GM18498 (cell line): ENCODE results near the gene TBC1D25.

ENCODE experiments used
- ATAC-seq: cut with Tn5 transposase; IDR thresholded peaks from one replicate; pipeline ENCODE4 v1.9.1; 2021; ENCODE audit warnings: mild to moderate bottlenecking, moderate library complexity; ENCODE audit not compliant: unreplicated experiment

TBC1D25 gene

DNA sequence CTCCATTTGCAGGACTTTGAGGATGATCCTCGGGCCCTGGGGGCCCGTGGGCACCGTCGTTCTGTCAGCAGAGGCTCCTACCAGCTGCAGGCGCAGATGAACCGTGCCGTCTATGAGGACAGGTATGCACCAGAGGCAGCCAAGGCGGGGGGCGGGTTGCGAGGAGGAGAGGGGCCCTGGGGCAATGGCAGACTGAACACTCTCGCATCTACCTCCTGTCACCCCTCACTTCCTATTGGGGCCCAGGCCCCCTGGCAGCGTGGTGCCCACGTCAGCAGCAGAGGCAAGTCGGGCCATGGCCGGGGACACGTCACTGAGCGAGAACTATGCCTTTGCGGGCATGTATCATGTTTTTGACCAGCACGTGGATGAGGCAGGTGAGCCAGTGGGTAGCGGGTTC, 59.8 kb downstream of the TBC1D25 start:
- ATAC-seq = no peak

DNA sequence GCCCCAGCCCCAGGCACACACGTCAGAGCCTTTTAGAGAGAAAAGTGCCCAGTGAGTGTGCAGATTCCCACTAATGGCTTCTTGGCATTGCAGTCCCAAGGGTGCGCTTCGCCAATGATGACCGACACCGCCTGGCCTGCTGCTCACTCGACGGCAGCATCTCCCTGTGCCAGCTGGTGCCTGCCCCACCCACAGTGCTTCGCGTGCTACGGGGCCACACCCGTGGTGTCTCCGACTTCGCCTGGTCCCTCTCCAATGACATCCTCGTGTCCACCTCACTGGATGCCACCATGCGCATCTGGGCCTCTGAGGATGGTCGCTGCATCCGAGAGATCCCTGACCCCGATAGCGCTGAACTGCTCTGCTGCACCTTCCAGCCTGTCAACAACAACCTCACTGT, 60.7 kb downstream of the TBC1D25 start:
- ATAC-seq = no peak

DNA sequence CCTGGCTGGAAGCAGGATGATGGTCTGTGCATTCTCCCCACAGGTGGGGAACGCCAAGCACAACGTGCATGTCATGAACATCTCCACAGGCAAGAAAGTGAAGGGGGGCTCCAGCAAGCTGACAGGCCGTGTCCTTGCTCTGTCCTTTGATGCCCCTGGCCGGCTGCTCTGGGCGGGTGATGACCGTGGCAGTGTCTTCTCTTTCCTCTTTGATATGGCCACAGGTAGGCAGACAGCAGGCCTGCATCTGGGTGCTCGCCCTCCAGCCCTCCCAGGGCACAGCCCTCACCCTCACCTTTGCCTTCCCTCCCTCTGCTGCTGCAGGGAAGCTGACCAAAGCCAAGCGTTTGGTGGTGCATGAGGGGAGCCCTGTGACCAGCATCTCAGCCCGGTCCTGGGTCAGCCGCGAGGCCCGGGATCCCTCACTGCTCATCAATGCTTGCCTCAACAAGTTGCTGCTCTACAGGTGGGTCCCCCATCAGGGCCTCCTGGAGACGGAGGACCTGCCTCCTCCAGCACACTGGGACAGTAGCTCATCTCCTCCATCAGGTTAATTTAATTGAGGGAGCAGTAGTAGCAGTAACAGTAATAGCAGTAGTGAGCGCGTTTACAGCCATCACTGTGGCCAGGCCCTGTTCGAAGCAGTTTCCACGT, 62.4 kb downstream of the TBC1D25 start:
- no peak for ATAC-seq

DNA sequence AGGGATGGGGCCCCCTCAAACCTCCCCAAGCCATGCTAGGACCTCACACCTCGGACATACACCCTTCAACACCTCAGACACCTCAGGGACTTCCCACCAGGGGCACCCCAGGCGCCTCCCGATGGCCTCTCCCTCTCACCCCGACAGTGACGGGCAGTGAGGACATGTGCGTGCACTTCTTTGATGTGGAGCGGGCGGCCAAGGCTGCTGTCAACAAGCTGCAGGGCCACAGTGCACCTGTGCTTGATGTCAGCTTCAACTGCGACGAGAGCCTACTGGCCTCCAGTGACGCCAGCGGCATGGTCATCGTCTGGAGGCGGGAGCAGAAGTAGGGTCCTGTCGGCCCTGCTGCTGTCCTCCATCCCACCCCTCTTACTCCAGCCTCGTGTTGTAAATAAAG, 65.2 kb downstream of the TBC1D25 start:
- ATAC-seq = no peak

DNA sequence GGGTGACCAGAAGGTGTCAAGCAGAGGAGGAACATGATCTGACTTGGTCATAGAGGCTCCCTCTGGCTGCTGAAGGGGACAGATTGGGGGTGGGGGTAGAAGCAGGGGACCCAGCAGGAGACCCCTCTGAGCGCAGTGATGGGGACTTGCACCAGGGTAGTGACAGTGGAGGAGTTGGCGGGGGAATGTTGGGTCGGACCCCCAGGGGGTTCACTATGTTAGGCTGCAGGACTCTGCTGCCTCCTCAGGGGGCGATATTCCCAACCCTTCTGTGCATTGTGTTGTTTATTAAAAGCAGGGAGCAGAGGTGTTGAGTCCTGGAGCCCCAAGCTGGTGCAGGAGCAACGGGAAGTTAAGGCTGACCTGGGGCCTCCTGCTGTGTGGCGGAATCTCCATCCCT, 66.6 kb downstream of the TBC1D25 start:
- no peak for ATAC-seq

DNA sequence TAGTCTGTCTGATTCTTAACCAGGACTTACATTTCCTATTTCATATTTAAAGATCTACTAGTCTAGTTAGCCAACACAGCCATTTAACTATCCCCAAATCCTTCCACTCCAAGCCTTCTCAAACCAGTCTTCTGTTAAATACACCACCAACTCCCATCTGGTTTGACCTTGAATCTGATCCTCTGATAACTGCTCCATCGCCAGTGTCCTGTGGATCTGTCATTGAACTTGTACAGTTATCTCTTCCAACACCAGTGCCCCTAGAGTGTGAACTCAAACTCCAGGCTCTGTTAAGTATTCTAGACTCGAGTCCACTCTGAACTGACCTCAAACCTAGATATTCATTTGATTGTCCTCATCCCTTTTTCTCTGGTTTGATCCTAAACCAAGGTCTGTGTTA, 72.2 kb downstream of the TBC1D25 start:
- ATAC-seq = no peak
